GM12865 (cell line): ENCODE data around the gene SLAMF6.
A peak's percentile ranks its signal among the peaks of the same experiment; 100 is the strongest.
"Not testable (repeated sequence)": the region's sequence is repeated elsewhere in the genome, so short reads cannot be mapped to it uniquely, and the experiment has no call there.

Experiments
- DNase-seq: peaks from one replicate; pipeline ENCODE4 v3.0.0; 2010; ENCODE audit warnings: low read depth
- H3K4me3 ChIP-seq: 2 replicates; pipeline ENCODE4 v1.5.1; 2011; ENCODE audit warnings: mild to moderate bottlenecking, low read depth, low read length, control low read depth
- CTCF ChIP-seq: IDR thresholded peaks from 2 replicates; pipeline ENCODE4 v1.5.1; 2011; ENCODE audit warnings: low read length, control low read depth, low read depth, inconsistent platforms; ENCODE audit not compliant: insufficient read depth; ENCODE audit errors: missing control alignments

SLAMF6 gene

GRCh38 chr1:160519642-160520435, 3.2 kb downstream of the SLAMF6 start:
- DNase-seq = peak; percentile 75
- peak overlapping the region; percentile 88 for H3K4me3 ChIP-seq
- peak; percentile 36 for TF ChIP-seq CTCF

- DNase-seq, H3K4me3 ChIP-seq: not testable (repeated sequence)
These were observed 5.5 kb downstream of the SLAMF6 start for GRCh38 chr1:160517519-160517918.

- not testable (repeated sequence) for DNase-seq, H3K4me3 ChIP-seq
These were observed 7.1 kb downstream of the SLAMF6 start for GRCh38 chr1:160515908-160516307.

DNA sequence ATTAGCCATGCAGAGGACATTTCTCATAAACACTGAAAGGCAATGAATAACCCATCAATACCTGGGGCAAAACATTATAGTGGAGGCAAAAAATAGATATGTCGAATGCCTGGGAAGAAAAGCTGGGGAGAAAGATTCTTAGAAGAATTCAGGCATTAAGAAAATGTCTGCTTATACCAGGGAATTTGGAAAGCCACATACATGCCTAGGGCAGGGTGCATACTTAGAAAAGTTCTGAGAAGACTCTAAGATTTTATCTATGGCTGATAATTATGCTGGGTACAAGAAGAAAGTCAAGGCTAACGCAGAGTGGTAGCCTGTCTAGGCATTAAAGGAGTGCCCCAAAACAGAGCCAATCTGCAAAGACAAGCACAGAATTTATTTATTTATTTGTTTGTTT, 18.4 kb downstream of the SLAMF6 start:
- DNase-seq = no peak
- H3K4me3 ChIP-seq = no peak overlapping the region
- no peak for TF ChIP-seq CTCF

- H3K4me3 ChIP-seq = no peak overlapping the region
- no peak for DNase-seq
- TF ChIP-seq CTCF = no peak
These were observed 20.0 kb downstream of the SLAMF6 start for GRCh38 chr1:160503087-160503486.

DNA sequence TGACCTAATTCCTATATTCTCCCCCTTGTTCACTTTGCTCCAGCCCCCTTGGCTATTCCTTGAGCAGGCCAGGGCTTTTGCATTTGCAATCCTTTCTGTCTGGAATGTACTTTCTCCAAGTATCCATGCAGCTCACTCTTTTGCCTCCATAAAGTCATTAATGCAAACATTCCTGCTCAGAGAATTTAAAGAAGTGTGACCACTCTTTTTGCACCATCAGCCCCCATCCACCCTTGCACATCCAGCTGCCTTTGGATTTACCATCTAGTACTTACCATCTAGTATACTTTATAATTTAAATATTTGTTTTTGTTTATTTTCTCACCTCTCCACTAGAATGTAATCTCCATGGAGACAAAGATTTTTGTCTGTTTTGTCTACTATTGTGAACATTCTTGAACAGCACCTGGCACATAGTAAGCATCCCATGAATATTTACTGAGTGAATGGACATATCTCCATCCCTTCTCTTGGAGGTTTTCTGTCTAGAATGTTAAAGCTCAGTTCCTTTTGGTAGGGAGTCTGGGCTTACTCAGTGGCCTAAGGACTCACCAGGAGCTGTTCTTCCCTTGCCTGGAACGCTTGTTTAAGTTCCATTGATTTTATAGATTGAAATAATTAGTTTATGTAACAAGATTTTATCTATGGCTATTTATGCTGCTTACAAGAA, 22.6 kb downstream of the SLAMF6 start:
- no peak overlapping the region for H3K4me3 ChIP-seq
- TF ChIP-seq CTCF = no peak

GRCh38 chr1:160499631-160500030, 23.4 kb downstream of the SLAMF6 start:
- DNase-seq = no peak

More for the DNA sequence above, 22.6 kb downstream of the SLAMF6 start:
- no peak for DNase-seq

GRCh38 chr1:160498301-160499065, 24.6 kb downstream of the SLAMF6 start:
- H3K4me3 ChIP-seq, DNase-seq: not testable (repeated sequence)

More at GRCh38 chr1:160499631-160500030, 23.4 kb downstream of the SLAMF6 start:
- no peak overlapping the region for H3K4me3 ChIP-seq
- no peak for TF ChIP-seq CTCF
